Rectal smooth muscle tissue (tissue), 1 donor: Measurements from ENCODE around the gene PHF21A.
"Not testable (repeated sequence)": the region's sequence is repeated elsewhere in the genome, so short reads cannot be mapped to it uniquely, and the experiment has no call there.

ENCODE experiments used
- H3K27ac ChIP-seq: one replicate; pipeline ENCODE4 v1.7.0; 2013; ENCODE audit warnings: low read depth, low read length, inconsistent platforms
- H3K27me3 ChIP-seq: one replicate; pipeline ENCODE4 v1.7.0; 2013; ENCODE audit warnings: low read length; ENCODE audit not compliant: control insufficient read depth, insufficient read depth
- H3K36me3 ChIP-seq: one replicate; pipeline ENCODE4 v1.7.0; 2013; ENCODE audit warnings: low read length; ENCODE audit not compliant: control insufficient read depth, insufficient read depth
- H3K4me1 ChIP-seq: one replicate; pipeline ENCODE4 v1.7.0; 2013; ENCODE audit warnings: low read length; ENCODE audit not compliant: control insufficient read depth, insufficient read depth
- H3K4me3 ChIP-seq: one replicate; pipeline ENCODE4 v1.7.0; 2013; ENCODE audit warnings: low read length
- H3K9ac ChIP-seq: one replicate; pipeline ENCODE4 v1.7.0; 2013; ENCODE audit warnings: low read length

PHF21A gene

DNA sequence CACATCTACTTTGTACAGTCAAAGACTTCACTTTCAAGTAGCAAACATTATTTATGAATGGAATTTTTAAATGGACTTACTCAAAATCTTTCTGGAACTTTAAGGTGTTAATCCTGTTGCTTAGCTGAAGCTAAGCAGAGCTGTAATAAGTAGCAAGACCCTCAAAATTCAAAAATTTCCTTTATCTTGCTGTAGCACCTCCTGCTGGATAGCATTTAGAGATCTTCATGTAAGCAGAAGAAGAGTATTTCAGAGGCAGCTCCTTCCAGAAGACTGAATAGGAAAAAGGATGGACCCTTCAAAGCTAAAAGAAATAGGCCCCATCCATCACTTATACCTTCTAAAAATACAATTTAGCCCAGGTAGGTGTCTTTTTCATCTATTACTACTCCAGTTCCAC is 3.4 kb downstream of the PHF21A start:
- Histone ChIP-seq H3K27ac (no peak overlapping the region), H3K27me3 (no peaks in the 10 kb centered on the region), H3K36me3 (no peaks in the 10 kb centered on the region), H3K4me1 (peaks cover 11% of the 10 kb centered on the region), H3K4me3 (no peak overlapping the region), H3K9ac (no peak overlapping the region)

DNA sequence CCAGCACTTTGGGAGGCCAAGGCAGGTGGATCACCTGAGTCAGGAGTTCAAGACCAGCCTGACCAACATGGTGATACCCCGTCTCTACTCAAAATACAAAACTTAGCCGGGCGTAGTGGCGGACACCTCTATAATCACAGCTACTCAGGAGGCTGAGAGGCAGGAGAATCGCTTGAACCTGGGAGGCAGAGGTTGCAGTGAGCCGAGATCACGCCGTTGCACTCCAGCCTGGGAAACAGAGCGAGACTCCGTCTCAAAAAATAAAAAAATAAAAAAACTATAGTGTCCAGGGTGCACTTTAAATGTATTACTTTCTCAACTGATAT is 4.6 kb downstream of the PHF21A start:
- not testable (repeated sequence) for H3K4me3 ChIP-seq, H3K27ac ChIP-seq, H3K36me3 ChIP-seq, H3K27me3 ChIP-seq, H3K9ac ChIP-seq
- H3K4me1 ChIP-seq: peaks cover 11% of the 10 kb centered on the region

DNA sequence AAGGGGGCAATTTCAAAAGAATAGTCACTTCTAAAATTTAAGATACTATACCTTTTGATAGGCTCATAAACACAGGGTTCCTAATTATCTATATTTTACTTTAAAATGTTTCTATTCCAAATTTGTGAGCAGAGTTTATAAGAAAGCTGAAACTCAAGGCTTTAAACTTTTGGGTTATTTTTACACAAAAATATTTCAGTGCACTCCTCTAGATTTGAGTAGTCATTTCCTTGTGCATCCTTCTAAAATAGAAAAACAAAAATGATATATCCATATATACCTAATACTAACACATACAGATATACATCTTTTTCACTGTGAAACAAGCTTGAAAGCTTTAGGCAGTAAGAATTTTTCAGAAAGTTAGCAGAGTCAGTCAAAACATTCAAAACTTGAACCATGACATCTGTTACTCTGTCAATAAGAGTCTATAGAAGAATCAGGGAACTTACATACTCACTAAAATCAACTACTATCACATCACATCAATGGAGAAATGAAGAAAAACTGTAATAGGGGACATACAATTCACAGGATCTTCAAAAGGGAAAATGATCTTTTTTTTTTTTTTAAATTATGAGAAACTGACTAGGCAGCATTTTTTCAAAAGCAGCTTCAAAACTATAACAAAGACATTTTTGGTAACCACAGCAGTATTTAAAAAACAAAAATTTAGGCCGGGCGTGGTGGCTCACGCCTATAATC is 5.1 kb downstream of the PHF21A start:
- Histone ChIP-seq H3K4me3 (no peak overlapping the region), H3K27me3 (no peaks in the 10 kb centered on the region), H3K9ac (no peak overlapping the region), H3K27ac (no peak overlapping the region), H3K4me1 (peaks cover 11% of the 10 kb centered on the region), H3K36me3 (no peaks in the 10 kb centered on the region)

DNA sequence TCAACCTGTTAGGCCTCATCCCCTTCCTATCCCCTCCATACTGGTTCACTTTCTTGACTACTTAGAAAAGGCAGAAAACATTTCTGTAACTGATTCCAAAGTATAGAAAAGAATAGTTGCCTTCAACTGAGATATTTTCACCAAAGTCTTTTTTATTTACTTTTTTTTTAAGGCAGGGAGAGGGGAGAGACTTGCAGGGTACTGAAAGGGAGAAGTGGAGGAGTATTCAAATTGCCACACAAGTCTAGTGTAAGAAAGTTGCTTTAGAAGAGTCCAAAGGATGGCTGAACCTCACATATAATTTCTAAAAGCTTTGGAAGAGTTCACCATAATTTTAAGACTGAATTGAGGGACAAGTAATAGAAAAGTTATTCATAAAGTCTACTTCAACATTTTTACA is 6.3 kb downstream of the PHF21A start:
- no peak overlapping the region for H3K27ac ChIP-seq

DNA sequence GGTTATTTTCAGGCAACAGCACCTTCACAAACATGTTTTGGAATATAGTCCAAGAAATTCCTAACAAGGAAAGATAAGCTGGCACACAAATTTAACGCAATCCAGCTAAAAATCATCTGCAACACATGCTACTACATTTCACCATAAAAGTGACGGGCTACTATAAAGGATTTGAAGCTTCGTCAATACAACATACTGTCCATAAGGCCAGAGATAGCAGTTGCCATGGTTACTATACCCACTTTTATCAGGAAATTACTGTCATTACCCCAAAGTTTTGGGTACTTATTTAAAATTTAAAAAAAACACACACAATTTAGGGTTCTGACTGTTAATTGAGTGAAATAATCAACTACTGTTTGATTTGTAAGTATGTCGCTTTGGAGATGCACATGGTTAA is 6.9 kb downstream of the PHF21A start:
- H3K27me3 ChIP-seq: no peaks in the 10 kb centered on the region
- H3K36me3 ChIP-seq: no peaks in the 10 kb centered on the region
- peaks cover 11% of the 10 kb centered on the region for H3K4me1 ChIP-seq
- H3K4me3 ChIP-seq: no peak overlapping the region
- no peak overlapping the region for H3K9ac ChIP-seq
- no peak overlapping the region for H3K27ac ChIP-seq

More for the DNA sequence above, 6.3 kb downstream of the PHF21A start:
- peaks cover 11% of the 10 kb centered on the region for H3K4me1 ChIP-seq
- no peak overlapping the region for H3K9ac ChIP-seq
- H3K27me3 ChIP-seq: no peaks in the 10 kb centered on the region
- no peaks in the 10 kb centered on the region for H3K36me3 ChIP-seq
- H3K4me3 ChIP-seq: no peak overlapping the region

DNA sequence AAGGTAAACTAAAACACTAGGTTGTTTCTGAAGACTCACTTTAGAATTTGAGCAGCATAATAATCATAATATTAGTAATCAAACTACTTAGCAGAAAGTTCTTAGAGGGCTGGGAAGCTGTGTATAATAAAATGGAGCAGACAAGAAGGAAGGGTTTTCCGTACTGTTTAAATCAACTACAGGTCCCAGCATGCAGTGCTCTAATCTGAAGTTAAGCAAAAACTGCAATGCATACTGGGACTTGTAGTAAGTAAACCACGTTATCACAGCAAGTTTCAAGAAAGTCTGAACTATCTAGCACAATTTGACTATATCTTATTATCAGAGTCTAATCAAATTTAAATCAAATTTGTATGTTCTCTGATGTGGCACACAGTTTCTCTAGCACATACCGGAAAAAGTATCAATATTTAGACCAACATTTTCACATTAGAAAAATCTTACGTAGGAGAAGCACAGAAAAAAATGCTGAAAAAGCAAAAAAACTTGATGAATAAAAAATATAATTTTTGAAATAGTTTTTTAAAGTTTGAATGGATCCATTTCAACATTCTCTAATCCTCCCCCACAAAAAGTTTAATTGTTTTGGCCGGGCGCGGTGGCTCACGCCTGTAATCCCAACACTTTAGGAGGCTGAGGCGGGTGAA is 8.2 kb downstream of the PHF21A start:
- Histone ChIP-seq H3K36me3 (no peaks in the 10 kb centered on the region), H3K27me3 (no peaks in the 10 kb centered on the region), H3K4me3 (no peak overlapping the region), H3K27ac (no peak overlapping the region), H3K4me1 (peaks cover 7% of the 10 kb centered on the region), H3K9ac (no peak overlapping the region)

DNA sequence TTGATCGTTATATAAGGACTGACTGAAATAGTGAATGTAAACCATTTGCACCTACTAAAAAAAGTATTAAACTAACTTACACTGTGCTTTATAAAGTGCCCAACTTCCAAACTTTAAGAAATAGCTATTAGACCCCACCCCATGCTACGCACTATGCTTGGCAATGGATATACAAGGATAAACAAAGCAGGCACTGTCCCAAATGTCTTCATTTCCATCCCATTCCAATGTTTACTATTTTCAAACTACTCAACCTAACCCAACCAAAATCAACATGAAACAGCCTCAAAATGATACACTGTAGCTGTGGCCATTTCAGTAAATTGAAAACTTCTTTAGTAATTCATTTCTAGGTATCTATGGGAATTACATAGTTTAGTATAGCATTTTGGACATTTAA is 12.5 kb downstream of the PHF21A start:
- Histone ChIP-seq H3K27ac (no peak overlapping the region), H3K27me3 (no peaks in the 10 kb centered on the region), H3K9ac (no peak overlapping the region), H3K4me1 (peaks cover 3% of the 10 kb centered on the region), H3K4me3 (no peak overlapping the region), H3K36me3 (no peaks in the 10 kb centered on the region)

DNA sequence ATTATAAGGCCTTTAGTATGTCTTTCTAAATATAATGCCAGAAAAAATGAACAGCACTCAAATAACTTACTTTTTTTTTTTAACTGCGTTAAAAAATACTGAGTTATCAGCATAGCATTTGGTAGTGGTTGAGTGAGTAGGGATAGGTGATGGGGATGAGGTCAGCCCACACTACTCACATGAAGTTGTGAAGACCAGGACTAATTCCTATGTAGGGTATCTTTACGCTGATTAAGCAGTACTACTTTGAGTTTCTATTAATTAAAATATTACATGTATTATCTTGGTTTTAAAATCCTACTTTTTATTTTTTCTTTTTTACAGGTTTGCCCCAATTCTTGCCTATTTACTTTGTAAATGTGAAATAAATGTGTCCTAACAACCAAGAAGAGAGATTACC is 13.5 kb downstream of the PHF21A start:
- Histone ChIP-seq H3K9ac (no peak overlapping the region), H3K4me3 (no peak overlapping the region), H3K36me3 (no peaks in the 10 kb centered on the region), H3K4me1 (peaks cover 3% of the 10 kb centered on the region), H3K27ac (no peak overlapping the region), H3K27me3 (no peaks in the 10 kb centered on the region)

DNA sequence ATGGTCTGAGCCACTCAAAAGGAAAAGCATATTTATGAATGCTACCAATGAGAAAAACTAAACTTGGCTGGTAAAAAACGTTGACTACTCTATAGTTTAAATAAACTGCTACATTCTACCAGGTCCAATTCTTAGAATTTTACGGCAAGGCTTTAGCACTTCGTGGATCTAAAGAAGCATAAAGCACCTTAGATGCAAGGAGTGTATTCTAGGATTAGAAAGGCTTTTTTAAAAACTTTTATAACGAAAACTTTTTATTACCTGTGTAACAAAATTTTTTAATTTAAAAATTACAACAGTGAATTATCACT is 13.9 kb downstream of the PHF21A start:
- no peaks in the 10 kb centered on the region for H3K27me3 ChIP-seq
- H3K9ac ChIP-seq: no peak overlapping the region
- H3K4me1 ChIP-seq: peaks cover 3% of the 10 kb centered on the region
- H3K27ac ChIP-seq: no peak overlapping the region
- no peaks in the 10 kb centered on the region for H3K36me3 ChIP-seq
- H3K4me3 ChIP-seq: no peak overlapping the region

DNA sequence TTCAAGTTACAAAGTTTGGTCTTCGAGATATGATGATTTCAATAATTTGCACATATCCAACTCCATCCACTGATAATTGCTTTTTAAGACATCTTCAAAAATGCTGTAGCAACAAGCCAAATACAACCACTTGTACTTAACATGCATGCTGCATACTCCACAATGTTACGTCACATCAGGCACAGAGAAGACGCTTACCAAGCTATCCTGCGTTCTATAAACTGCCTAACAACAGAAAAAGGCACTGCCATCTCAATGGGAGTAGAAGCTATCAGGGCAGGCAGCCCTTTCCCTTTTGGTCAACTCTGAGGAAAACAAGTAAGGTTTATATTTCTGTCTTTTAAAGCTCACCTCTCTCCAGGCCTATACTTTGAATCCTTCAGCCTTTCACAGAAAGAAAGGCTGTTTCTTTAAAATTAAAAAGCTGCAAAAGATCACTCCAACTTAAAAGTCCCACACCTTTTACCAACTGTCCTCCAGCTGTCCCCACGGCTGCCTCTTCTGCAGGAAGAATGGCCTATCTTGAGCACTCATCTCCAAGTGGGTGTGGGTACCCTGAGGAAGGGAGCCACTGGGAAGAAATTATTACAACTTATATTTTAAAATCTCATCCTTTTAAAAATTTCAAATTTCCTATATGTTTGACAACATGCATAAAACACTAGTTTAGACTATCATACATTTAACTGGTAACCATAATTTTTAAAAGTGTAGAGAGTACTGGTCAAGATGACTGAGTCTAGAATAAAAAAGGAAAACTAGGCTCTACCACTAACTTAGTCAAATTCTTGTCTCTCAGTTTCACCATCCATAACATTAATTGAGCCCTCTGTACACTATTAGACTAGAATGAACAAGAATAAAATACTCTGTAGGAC is 14.5 kb downstream of the PHF21A start:
- no peak overlapping the region for H3K27ac ChIP-seq
- no peak overlapping the region for H3K9ac ChIP-seq
- H3K27me3 ChIP-seq: no peaks in the 10 kb centered on the region
- H3K36me3 ChIP-seq: no peaks in the 10 kb centered on the region
- no peak overlapping the region for H3K4me3 ChIP-seq
- H3K4me1 ChIP-seq: peaks cover 3% of the 10 kb centered on the region

DNA sequence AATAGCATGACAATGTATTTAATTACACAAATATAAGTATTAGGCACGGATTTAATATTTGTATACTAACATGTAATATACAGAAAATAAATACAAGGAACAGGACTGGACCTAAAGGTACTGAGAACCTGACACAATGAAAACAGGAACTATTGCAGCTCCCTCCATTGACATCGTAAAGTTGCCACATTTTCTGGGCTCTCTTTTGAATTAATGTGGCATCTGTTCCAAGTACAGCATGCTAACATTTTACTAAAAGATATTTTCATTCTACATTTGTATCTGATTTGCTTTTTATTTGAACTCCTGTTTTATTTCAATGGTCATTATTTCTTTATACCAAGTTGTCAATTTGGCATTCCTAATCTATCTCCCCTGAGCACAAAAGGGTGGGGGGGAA is 15.3 kb downstream of the PHF21A start:
- Histone ChIP-seq H3K27ac (no peak overlapping the region), H3K36me3 (no peaks in the 10 kb centered on the region), H3K4me3 (no peak overlapping the region), H3K27me3 (no peaks in the 10 kb centered on the region), H3K4me1 (peaks cover 3% of the 10 kb centered on the region), H3K9ac (no peak overlapping the region)

DNA sequence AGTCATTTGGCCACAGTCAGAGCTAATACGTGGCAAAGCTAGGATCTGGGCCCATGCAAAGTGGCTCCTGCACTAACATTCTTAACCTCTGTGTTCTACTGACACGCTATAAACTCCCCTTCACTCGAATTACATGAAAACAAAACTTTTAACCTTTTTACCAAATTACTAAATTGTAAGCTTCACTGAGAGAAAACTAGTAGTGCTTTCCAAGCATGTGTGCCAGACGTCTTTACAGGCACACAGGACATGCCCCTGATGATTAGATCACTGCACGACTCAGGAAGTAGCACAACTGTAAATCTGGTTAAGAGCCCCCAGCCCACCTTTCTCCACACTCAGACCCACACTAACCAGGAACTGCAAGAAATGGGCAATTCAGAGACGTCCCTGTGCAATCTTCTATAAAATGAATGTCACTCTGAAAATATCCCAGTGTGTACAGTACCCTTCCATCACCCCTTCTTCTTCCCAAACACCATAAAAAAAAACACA is 16.1 kb downstream of the PHF21A start:
- Histone ChIP-seq H3K36me3 (no peaks in the 10 kb centered on the region), H3K4me1 (peaks cover 3% of the 10 kb centered on the region)

More for the DNA sequence above, 16.1 kb downstream of the PHF21A start:
- no peak overlapping the region for H3K27ac ChIP-seq
- no peak overlapping the region for H3K4me3 ChIP-seq
- H3K27me3 ChIP-seq: no peaks in the 10 kb centered on the region
- H3K9ac ChIP-seq: no peak overlapping the region
